H54 (cell line): Measurements from ENCODE around the gene THSD8.

Source experiments
- DNase-seq: peaks from one replicate; pipeline ENCODE4 v3.0.0; 2011; ENCODE audit warnings: low spot score, mixed read lengths; ENCODE audit not compliant: insufficient read length
- FAIRE-seq: peaks from 3 replicates; lab custom pipeline; 2011; peaks lifted over from hg19 to GRCh38; lab: Jason Lieb, UNC
- POLR2A ChIP-seq: IDR thresholded peaks from 2 replicates; pipeline ENCODE4 v1.6.1; 2011; ENCODE audit warnings: low read depth, mild to moderate bottlenecking, low read length

Gene THSD8

DNA sequence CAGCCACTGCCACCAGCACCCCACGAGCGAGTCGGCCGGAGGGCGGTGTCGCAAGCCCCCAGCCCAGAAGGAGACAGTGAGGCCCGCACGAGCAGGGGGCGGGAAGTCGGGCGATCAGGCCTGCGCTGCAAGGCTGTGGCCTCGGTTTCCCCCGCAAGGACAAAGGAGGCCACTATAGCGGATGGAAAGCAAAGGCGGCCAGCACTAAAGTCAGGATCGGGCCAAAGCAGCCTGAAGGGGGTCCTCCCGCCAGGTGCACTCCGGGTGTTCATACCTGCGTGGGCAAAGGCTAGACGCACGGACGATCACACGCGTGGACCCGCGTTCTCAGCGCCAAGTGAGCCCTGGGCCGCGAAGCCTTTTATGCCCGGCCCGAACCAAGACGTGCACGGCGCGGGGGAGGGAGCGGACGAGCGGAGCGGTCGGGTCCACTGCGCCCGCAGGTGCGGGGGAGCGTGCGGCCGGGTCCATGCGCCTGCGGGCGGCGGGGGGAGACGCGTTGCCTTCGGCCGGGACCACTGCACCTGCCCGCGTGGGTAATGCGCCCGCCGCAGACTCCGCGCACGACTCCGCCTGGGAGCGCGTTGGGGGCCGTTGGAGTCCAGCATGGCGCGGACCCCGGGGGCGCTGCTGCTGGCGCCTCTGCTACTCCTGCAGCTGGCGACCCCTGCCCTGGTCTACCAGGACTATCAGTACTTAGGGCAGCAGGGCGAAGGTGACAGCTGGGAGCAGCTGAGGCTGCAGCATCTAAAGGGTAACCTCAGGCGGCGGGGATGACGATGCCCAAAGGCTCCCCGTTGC lies at the start of gene THSD8, which contains the start of gene PRDX2:
THSD8 (plus strand) TSS at position 604 of the 801 bp plus-strand sequence; CDS start at position 607, 3 bp downstream.
PRDX2 (minus strand) TSS at position 335 of the 801 bp plus-strand sequence. CDS start 539 bp downstream, outside the sequence.
- DNase-seq, result no peak
- no peak for FAIRE-seq
- TF ChIP-seq POLR2A, result peak; percentile 47

DNA sequence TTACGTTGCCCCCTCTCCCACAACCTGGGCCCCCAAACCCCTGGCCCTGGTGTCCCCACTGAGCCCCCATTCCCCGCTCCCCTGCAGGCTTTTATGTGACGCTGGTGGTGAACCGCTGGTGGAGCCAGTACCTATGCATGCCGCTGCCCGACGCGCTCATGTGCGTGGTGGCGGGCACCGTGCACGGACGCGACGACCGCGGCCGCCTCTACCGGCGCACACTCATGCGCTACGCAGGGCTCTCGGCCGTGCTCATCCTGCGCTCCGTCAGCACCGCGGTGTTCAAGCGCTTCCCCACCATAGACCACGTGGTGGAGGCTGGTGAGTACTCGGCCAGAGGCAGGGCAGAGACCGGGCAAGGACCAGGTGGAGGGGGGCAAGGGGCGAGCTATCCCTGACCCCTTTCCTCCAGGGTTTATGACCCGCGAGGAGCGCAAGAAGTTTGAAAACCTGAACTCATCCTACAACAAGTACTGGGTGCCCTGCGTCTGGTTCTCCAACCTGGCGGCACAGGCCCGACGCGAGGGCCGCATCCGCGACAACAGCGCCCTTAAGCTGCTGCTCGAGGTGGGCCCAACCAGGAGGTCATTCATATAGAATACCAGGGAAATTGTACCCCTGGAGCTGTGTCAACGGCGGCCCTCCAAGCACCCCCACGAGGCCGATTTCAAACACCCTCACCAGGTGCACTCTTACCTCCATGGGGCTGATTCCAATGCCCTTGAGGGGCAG lies 47.2 kb upstream of the THSD8 start:
- TF ChIP-seq POLR2A, result no peak
- no peak for DNase-seq
- no peak for FAIRE-seq

DNA sequence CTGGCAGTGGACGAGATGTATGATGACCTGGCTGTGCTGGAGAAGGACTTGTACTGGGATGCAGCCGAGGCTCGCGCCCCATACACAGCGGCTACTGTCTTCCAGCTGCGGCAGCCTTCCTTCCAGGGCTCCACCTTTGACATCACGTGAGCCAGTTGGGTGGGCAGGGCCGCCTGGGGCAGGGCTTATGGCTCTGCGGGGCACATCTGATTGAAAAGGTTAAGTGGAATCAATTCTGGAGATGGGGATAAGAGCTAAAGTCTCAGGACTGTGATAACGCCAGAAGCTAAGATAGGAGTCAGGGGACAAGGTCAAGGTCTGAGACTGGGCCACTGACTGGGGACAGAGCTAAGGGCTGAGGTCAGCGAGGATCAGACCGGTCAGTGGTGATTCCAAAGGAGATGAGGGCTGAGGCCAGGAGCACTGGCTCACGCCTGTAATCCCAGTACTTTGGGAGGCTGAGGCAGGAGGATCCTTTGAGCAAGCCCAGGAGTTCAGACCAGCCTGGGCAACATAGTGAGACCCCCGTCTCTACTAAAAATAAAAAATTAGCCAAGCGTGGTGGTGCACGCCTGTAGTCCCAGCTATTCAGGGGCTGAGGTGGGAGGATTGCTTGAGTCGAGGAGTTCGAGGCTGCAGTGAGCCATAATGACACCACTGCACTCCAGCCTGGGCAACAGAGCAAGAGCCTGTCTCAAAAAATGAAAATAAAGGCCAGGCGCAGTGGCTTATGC lies 45.6 kb upstream of the THSD8 start:
- no peak for TF ChIP-seq POLR2A
- FAIRE-seq, result no peak
- DNase-seq, result no peak

DNA sequence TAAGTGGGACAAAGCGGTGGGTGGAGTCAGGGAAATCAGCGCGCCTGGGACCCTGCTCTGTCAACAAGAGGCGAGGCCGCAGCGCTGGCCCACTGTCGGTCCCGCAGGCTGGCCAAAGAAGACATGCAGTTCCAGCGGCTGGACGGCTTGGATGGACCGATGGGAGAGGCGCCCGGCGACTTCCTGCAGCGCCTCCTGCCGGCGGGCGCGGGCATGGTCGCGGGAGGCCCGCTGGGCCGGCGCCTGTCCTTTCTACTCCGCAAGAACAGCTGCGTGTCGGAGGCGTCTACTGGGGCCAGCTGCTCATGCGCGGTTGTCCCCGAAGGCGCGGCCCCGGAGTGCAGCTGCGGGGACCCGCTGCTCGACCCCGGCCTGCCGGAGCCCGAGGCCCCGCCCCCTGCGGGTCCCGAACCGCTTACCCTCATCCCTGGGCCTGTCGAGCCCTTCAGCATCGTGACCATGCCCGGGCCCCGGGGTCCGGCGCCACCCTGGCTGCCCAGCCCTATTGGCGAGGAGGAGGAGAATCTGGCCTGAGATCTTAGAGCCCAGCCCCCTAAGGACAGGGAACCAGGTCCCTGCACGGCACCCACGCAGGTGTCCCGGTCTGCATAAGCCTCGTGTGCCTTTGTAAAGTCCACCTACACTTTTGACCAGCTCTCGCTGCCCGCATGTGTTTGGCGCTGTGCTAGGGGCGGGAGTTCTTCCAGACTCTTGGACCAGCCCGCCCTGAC lies 44.2 kb upstream of the THSD8 start:
- TF ChIP-seq POLR2A, result no peak
- DNase-seq (peak; percentile 87), FAIRE-seq (no peak)

DNA sequence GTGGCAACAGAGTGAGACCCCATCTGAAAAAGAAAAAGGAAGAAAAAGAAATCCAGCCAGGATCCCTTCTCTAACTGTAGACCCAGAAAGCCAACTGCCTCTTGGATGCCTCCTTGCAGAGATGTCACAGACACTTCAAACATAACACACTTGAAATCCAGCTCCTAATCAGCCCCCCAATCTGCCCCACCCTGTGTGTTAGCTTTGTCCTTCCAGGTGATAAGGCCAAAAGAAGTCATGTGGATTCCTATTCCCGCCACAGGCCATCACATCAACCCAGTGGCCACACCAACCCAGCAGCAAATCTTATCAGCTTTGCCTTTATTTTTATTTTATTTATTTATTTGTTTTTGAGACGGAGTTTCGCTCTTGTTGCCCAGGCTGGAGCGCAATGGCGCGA lies 42.2 kb upstream of the THSD8 start:
- no peak for DNase-seq
- FAIRE-seq, result no peak
- TF ChIP-seq POLR2A, result no peak

DNA sequence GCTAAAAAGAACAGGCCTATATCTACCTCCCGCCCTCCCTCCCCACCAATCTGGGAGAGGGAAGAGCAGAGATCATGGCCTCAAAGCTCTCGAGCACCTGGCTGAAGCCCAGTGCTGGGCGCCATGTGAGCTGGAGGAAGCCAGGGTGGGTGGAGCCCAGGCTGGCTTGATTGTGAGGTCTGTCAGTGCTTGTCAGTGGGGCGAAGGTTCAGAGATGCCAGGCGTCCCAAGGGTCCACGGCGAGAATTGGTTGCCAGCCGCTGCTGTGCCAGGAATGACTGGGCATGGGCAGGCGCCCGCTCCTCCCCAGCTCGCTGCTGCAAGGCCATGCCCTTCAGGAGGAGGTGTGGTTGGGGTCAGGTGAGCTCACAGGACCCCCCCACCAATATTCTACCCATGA lies 38.8 kb upstream of the THSD8 start:
- no peak for FAIRE-seq
- DNase-seq, result no peak
- no peak for TF ChIP-seq POLR2A

GRCh38 chr19:12764698-12765097 lies 37.2 kb upstream of the THSD8 start:
- DNase-seq (no peak), FAIRE-seq (no peak)
- no peak for TF ChIP-seq POLR2A

DNA sequence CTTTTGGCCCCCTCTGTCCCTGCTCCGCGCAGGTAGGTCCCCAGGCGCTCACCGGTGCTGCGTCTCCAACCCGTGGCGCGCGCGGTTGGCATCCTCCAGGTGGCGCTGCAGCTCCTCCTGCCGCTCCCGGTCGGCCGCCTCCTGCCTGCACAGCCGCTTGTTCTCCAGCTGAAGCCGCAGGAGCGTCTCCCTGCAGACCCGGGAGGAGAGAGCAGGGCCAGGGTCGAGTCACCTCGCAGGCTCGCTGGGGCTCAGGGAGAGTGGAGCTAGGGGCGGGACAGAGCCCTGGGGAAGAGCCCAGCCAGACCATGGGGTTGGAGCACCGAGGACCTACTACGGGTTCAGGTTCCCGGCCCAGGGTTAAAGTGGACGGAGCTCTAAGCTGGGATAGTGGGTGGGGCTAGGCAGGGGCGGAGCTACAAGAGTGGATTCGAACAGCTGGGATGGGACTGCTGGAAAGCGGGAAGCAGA lies 35.8 kb upstream of the THSD8 start:
- no peak for TF ChIP-seq POLR2A
- FAIRE-seq (no peak), DNase-seq (peak; percentile 90)

DNA sequence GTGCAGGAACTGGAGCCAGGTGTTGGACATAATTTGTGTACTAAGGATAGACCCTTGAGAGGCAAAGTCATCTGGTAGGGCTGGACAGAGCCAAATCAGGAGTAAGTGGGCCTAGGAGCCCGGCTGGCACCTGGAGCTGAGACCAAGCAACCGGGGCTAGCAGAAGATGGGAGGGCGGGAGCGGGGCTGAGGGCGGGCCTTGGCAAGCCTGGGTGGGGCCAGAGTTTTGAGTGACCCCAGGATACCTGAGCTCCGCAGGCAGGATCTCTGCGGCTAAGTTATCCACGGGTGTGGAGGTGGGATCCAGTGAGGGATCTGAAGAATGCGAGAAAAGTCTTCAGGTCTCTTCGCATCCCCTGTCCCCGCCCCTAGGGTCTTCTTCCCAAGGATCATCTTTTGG lies 34.7 kb upstream of the THSD8 start:
- DNase-seq, result no peak
- no peak for TF ChIP-seq POLR2A
- FAIRE-seq, result no peak

DNA sequence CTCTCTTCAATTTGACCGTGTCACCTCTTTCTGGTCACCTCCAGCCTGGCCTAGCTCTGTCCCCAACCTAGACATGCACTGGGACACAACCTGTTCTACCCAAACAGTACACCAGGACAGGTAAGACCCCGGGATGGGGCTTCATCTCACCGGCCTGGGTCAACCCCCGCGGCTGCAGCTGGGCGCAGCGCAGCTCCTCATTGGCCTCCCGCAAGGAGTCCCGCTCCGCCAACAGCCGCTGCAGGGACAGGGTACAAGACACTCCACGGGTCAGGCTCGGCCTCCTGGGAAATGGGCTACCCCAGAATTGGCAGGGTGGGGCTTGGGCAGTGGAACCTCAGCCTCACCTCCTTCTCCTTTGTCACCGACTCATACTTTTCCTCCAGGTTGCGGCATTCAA lies 34.2 kb upstream of the THSD8 start:
- no peak for TF ChIP-seq POLR2A
- no peak for FAIRE-seq

DNA sequence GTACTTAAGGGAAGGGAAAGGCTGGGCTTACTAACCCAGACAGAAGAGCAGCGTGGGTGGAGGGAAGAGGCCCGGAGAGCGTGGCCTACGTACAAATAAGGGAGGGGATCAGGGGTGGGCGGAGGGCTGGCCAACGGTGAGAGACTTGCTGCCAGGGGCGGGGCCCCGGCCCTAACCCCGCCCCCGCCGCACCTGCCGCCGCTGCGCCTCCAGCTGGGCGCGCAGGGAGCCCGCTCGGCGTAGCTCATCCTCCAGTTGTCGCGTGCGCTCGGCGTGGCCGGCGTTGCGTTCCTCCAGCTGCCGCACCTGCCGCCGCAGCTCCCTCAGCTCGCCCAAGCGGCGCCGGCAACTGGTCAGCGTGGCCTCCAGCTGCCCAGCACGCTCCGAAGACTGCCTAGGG lies 32.2 kb upstream of the THSD8 start:
- FAIRE-seq (no peak), DNase-seq (no peak)
- no peak for TF ChIP-seq POLR2A

More for the DNA sequence above, 34.2 kb upstream of the THSD8 start:
- DNase-seq, result no peak

- no peak for FAIRE-seq
- DNase-seq, result no peak
Observed at GRCh38 chr19:12770922-12771321, 30.9 kb upstream of the THSD8 start.

DNA sequence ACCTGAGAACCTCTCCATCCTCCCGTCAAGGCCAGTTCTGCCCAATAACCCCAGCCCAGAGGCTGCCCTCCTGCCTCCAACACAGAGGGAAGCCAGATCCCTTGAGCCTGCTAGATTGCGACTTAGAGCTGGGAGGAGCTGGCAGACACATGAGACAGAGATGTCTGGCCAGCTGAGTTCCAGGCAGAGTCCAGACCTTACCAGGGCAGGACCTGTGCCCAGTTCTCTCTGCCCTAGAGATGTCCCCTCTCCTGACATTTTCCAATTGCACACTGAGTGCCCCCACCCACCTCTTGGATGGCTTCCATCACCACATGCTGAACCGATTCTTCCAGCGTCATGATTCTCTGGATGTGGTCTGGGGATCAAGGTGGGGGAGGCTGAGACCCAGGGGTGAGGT lies 29.5 kb upstream of the THSD8 start:
- no peak for FAIRE-seq
- no peak for DNase-seq
- no peak for TF ChIP-seq POLR2A

More at GRCh38 chr19:12770922-12771321, 30.9 kb upstream of the THSD8 start:
- no peak for TF ChIP-seq POLR2A
